Erythroblast (primary cell): ENCODE data around the gene BTNL3.
"Not testable (repeated sequence)": the region's sequence is repeated elsewhere in the genome, so short reads cannot be mapped to it uniquely, and the experiment has no call there.

ENCODE experiments used
- DNase-seq, 2 experiments: peaks; one replicate each; lab custom pipeline; 2025; lab: John Stamatoyannopoulos, UW
- GATA1 ChIP-seq: IDR thresholded peaks from 2 replicates; pipeline ENCODE4 v1.6.1; 2011; ENCODE audit warnings: low read depth, mild to moderate bottlenecking, control low read depth, low read length, moderate library complexity
- POLR2A ChIP-seq: IDR thresholded peaks from 2 replicates; pipeline ENCODE4 v1.6.1; 2011; ENCODE audit warnings: mild to moderate bottlenecking, low read length

BTNL3 gene

DNA sequence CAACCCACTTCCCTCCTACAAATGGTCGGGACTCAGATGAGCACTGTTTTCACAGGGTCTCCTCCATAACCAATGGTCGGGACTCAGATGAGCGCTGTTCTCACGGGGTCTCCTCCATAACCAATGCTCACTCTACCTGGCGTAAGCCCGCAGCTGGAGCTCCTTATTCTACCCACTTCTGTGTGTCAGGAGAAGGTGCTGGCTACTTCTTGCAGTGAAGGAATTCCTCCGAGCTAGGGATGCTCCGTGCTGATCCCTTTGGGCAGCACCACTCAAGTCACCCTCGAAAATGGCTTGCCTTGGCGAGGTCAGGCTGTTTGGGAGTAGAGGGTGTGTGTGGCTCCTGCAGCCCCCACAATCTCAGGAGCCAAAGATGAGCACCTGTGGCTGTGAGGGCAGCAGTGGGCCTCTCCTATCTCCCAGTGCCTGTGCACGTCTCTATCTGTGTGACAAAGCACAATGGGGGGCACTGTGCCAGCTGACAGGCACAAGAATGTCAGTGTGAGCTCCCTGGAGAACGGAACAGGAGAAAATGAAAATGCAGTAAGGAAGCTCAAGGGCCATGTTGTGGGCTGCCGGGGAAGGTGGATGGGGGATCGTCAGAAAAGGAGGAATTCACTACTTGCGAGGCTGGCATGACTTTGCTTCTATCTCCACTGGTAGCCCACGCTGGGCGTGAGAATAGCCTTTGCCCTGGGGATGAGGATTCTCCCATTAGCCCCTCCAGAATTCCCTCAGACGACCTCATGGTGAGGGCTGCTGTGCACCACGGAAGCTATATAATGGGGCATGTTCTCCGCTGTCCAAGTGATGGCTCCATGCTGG is 47.6 kb downstream of the BTNL3 start:
- TF ChIP-seq GATA1 (no peak), POLR2A (no peak)
- DNase-seq, result no peak

DNA sequence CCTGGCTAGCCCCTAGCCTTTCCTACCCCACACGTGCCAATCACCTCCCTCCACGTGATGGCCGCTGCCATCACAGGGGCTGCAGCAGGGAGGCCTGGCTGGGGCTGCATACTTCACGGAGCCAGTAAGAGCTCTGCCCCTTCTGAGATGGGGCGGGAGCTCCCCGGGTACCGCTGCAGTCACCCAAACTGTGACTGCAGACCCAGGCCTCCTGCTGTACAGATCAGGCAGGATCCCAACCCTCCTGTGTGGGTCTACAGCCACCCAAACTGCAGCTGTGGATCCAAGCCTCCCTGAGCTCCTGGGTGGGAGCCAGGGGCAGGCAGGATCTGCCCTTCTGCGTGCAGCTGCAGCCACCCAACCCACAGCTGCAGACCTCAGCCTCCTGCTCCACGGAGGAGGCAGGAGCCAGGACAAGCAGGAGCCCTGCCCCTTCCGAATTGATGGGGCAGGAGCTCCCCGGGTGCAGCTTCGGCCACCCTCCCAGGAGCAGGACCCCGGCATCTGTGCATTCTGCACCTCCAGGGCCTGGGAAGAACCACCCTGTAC is 48.2 kb downstream of the BTNL3 start:
- no peak for DNase-seq
- TF ChIP-seq GATA1 (no peak), POLR2A (no peak)

DNA sequence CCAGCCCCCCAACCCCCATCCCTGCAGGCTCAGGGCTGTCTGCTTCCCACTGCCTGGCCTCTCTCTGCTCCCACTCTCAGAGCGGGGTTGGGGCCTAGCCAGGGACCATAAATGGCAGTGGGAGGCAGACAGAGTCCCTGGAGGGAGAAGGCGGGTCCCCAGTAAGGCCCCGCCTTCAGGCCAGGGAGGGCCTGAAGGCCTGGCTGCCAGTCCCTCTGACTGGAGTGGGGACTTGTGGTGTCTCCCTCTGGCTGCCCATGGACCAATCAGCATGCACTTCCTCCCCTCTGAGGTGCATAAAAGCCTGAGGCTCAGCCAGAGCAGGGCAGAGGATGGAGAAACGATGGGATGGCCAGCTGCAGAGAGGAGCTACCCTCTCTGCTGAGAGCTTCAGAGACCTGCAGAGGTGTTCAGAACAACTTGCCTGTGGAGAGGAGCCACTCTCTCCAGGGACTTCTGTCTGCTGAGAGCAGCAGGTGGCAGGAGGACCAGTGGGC is 48.8 kb downstream of the BTNL3 start:
- peak; percentile 9 to 11 for DNase-seq
- no peak for TF ChIP-seq GATA1
- TF ChIP-seq POLR2A, result no peak

DNA sequence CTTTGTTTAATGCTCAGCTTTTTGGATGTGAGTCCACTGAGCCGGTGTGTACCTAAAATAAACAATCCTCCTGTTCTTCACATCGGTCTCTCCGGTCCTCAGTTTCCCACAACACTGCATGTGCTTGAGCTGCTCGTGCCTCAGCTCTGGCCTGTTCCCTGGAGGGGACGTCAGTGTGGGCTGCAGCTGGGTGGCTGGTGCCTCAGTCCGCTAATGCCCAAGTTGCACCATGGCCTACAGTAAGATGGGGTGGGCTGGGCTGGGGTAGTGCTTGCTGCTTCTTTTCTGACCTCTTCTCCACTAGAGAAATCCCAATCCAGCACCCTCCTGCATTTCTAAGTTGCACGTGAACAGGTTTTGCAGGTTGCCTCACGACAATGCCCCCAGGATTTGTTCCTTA is 50.8 kb downstream of the BTNL3 start:
- no peak for DNase-seq
- TF ChIP-seq GATA1, result no peak
- no peak for TF ChIP-seq POLR2A

DNA sequence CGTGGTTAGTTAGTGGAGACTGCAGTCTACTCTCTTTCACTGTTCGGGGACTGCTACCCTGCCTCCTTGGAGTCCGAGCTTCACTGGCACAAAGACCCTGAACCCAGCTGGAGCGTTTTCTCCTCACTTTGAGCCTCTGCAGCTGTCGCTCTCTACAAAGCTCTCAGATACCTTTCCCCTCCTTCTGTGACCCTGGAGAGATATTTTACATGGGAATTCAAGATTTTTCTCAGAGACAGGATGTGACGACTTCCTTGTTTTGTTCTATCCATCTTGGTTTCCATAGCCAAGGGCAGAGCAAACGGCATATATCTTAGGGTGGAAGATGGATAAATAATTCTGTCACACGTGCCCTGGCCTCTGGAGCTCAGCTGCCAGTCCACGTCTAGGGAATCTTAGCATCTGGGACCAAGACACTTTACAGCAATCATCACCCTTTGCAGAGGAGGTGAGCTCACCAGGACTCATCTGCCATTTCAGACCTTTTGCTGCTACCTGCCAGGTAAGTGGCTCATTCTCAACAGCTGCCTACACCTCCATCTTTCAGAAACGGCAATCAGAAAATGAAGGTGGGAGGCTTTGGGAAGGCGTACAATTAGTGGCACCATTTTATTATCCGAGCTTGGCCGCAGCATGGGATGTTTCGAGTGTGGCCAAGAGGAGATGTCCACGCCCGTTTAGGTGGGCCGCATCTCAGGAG is 51.4 kb downstream of the BTNL3 start, which contains the start of gene BTNL9:
BTNL9 (plus strand) TSS at position 336 of the 700 bp plus-strand sequence. CDS start 5,224 bp downstream, outside the sequence.
- no peak for TF ChIP-seq POLR2A
- no peak for TF ChIP-seq GATA1
- DNase-seq, result no peak

DNA sequence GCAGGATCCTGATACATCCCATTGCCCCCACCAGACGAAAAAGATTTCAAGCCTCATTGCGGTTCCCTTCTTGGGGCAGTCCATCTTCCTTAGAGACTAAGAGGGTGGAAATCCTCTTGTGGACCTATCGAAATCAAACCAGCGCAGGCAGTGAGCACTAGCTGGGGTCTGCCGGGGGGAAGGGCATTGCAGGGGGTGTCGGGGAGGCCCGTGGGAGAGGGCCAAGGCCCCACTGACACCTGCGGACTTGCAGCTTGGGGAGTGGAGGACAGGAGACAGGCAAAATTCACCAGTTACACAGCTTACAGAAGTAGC is 51.9 kb downstream of the BTNL3 start:
- DNase-seq, result no peak
- TF ChIP-seq POLR2A, result no peak
- no peak for TF ChIP-seq GATA1

DNA sequence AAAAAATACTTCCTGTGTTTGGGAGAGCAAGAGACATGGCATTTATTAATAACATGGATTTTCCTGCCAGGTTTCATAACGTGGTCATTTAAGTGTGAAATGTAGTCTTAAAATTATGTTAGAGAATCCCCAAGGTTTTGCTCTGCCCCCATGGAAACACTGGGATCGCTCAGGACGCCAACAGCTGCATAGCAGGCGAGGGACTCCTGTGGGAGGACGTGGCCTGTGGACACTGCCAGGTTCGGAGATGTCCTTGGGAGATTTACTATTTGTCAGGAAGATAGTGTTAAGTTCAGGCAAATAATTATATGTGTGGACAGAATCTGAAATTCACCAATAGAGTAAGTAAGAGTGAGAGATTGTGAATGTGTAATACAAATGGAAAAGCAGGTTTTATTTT is 52.4 kb downstream of the BTNL3 start:
- no peak for TF ChIP-seq POLR2A
- no peak for DNase-seq

DNA sequence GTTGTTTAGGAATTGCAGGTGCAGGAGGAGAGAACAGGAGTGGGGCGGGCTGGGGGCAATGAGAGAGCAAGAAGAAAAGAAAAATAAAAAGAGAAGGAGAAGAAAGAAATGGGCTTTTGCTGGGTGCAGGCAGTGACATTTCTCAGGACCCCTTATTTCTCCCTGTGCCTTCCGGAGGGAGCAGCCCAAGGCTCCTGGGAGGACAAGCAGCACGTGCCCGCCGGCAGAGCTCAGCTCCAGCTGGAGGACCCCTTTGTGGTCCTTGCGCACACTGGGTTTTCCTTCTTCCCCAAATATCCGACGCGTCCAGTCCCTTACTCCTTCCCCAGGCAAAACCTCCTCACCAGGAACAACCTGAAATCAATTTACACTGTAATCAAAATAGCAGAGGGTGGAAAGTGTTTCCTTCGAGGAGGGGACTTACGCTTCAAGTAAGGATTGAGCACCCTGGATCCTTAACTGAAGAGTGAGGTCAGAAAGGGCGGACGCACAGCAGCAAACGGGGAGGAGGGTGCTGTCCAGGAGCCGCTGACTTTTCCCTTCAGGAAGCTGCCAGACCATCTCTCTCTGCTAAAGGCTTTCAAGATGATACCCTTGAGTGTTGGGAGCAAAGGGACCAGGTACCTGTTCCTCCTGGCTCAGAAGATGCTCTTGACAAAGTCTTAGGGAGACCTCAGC is 53.5 kb downstream of the BTNL3 start:
- DNase-seq, result no peak
- TF ChIP-seq POLR2A, result no peak
- no peak for TF ChIP-seq GATA1

DNA sequence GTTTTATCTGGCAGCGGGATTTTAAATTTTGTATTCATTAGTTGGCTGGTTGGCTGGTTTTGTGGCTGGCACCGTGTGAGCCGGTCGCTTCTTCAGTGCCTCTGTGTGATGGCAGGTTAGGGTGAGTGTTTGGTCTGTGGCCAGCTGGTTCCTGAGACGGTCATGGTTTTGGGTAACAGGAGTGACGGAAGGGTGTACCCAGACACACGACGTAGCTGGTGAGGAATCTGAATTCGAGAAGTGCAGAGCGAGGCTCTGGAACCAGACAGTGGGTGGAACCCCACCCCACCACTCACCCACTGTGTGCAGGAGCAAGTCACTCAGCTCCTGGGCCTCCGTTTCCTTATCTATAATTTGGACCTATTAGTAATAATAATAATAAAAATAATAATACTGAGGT is 54.1 kb downstream of the BTNL3 start:
- TF ChIP-seq POLR2A (no peak), GATA1 (no peak)
- DNase-seq, result no peak

DNA sequence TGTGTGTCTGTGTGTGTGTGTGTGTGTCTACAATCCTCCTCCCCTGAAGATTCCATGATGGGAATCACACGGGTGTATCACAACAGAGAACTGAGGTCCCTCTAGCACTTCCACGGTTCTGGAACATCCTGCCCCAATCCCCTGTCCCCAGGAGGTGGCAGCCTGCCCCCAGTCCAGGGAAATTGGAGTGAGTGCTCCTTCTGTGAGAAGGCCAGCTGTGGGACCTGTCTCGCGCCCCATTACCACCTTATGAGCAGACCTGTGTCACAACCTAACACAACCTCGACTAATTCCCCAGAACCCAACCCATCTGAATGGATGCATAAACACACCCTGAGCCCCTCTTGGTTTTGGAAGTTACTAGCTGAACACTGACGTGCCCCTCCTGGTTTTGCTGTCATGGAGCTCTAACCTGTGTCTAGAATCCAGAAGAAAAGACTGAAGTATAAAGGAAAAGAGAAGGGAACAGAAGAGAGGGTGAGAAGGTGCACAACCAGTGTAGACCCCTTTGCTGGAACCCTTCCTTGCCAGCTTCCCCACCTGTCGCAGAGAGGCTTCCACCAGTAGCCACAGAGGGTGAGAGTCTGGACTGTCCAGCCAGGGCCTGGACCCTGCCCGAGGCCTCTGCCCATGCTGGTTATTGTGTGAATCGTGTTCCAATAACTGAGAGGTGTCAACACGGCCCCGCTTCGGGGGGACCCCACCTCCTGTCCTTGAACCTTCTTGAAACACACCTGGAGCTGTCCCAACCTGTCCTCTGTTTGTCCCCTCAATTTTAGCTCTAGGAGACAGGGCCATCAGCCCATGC is 54.8 kb downstream of the BTNL3 start:
- no peak for TF ChIP-seq POLR2A
- TF ChIP-seq GATA1, result no peak
- DNase-seq, result peak; percentile 12 to 28

DNA sequence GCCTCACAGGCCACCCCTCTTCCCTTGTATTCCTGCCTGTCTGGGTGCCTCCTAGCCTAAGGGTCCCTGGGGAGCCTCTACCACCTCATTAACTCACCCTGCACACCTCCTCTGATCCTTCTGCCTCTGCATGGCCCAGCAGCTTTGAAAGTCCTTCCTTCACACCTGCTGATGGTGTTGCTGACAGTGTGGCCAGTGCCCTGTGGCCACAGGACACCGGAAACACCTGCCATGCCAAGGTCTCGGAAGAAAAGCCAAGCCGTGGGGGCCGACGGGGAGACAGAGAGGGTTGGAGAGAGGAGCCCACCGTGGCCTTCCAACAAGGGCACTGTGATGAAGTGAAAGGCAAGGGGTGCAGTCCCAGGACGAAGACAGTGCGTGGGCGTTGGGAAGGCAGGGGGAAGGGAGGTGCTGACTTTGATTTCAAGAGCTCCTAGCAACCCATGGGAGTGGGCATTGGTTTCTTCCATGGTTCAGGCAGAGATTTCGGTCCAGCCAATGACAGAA is 55.5 kb downstream of the BTNL3 start:
- DNase-seq, result no peak
- no peak for TF ChIP-seq POLR2A

DNA sequence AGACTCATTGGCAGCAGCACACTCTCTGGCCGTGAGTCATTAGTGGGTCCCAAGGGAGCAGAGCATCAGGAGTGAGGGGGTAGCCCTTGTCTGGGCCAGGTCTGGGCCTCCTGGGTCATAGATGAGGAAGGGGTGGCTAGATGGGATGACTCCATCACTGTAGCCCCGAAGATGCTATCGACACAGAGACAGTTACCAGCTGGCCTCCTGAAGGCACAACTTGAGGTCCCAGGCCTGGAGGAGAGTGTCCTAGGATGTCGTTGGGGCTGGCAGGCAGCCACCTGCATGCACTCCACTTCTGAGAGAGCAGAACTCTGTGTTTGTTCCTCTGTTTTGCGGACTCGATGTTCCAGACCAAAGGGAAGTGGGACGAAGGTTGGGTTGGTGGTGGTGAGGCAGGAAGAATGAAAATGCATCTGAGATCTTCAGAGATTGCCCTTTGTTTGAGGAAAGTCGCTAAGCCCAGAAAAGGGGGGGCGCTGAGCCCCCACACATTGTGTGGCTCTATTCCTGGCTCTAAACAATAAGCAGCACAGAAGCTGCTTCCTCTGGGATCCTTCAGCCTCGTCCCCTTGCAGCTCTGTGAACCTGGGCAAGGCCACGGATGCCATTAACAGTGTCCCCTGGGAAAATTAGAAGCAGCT is 56.1 kb downstream of the BTNL3 start:
- DNase-seq, result no peak
- TF ChIP-seq GATA1, result no peak
- no peak for TF ChIP-seq POLR2A

DNA sequence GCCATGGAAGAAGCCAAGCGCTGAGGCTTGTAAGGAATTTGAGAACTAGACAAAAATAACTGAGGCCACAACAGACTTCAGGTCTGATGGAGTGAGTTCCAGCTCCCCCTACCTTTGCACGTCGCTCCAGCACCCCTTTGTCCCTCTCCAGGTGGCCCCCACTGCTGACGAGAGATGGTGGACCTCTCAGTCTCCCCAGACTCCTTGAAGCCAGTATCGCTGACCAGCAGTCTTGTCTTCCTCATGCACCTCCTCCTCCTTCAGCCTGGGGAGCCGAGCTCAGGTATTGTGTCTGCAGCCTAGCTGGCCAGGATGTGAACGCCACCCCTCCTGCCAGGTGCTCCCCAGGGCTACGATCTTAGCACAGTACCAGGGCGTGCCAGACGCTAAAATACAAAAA is 56.7 kb downstream of the BTNL3 start:
- no peak for TF ChIP-seq POLR2A
- TF ChIP-seq GATA1, result no peak
- DNase-seq, result no peak

DNA sequence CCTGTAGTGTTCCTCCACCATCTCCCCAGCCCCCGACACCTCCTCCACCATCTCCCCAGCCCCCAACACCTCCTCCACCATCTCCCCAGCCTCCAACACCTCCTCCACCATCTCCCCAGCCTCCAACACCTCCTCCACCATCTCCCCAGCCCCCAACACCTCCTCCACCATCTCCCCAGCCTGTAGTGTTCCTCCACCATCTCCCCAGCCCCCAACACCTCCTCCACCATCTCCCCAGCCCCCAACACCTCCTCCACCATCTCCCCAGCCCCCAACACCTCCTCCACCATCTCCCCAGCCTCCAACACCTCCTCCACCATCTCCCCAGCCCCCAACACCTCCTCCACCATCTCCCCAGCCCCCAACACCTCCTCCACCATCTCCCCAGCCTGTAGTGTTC is 57.2 kb downstream of the BTNL3 start:
- not testable (repeated sequence) for DNase-seq
